ENCODE results near the gene C1orf198.

C1orf198 gene

GRCh38 chr1:230894032-230894431 is 25.7 kb upstream of the C1orf198 start:
- no peak for DNase-seq (ENCODE audit: extremely low read depth, low read depth)
- no peak overlapping the region for H3K4me3 ChIP-seq (replicated peaks; ENCODE audit: low read depth, low read length)
- no peak for TF ChIP-seq CTCF (IDR thresholded peaks at IDR 0.05; ENCODE audit: low read depth, low read length, missing control alignments)

DNA sequence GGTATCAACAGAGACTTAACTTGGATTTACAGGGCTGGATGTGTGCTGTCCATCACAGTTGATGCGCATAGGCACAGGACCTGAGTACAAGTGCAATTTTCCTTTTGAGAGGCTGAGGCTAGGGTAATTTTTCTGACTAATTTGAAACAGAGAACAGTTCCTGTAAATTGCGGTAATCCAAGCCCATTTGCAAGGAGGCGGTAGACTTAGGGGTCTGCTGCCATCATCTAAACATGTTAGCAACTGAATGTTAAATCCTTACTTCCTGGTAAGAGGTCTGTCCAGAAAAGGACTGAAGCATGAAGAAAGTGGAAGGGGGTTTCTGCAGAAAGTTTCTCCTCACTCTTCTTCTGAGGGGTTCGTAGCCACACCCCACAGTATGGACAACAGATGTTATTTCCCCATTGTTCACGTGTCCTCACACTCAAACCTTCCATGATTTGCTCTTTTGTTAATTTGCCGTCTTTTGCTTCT is 23.7 kb upstream of the C1orf198 start:
- TF ChIP-seq CTCF (IDR thresholded peaks at IDR 0.05; ENCODE audit: low read depth, low read length, missing control alignments), result no peak
- DNase-seq (ENCODE audit: extremely low read depth, low read depth), result no peak
- H3K4me3 ChIP-seq (replicated peaks; ENCODE audit: low read depth, low read length), result no peak overlapping the region

- TF ChIP-seq CTCF (IDR thresholded peaks at IDR 0.05; ENCODE audit: low read depth, low read length, missing control alignments), result no peak
- H3K4me3 ChIP-seq (replicated peaks; ENCODE audit: low read depth, low read length), result no peak overlapping the region
- DNase-seq (ENCODE audit: extremely low read depth, low read depth), result no peak
These were observed 23.1 kb upstream of the C1orf198 start for GRCh38 chr1:230891413-230891812.

GRCh38 chr1:230884646-230885045 is 16.3 kb upstream of the C1orf198 start:
- TF ChIP-seq CTCF (IDR thresholded peaks at IDR 0.05; ENCODE audit: low read depth, low read length, missing control alignments), result no peak
- no peak overlapping the region for H3K4me3 ChIP-seq (replicated peaks; ENCODE audit: low read depth, low read length)
- no peak for DNase-seq (ENCODE audit: extremely low read depth, low read depth)

GRCh38 chr1:230883967-230884366 is 15.6 kb upstream of the C1orf198 start:
- DNase-seq (ENCODE audit: extremely low read depth, low read depth), result no peak
- no peak for TF ChIP-seq CTCF (IDR thresholded peaks at IDR 0.05; ENCODE audit: low read depth, low read length, missing control alignments)
- no peak overlapping the region for H3K4me3 ChIP-seq (replicated peaks; ENCODE audit: low read depth, low read length)

GRCh38 chr1:230879778-230880177 is 11.5 kb upstream of the C1orf198 start:
- no peak overlapping the region for H3K4me3 ChIP-seq (replicated peaks; ENCODE audit: low read depth, low read length)
- no peak for DNase-seq (ENCODE audit: extremely low read depth, low read depth)
- TF ChIP-seq CTCF (IDR thresholded peaks at IDR 0.05; ENCODE audit: low read depth, low read length, missing control alignments), result no peak

DNA sequence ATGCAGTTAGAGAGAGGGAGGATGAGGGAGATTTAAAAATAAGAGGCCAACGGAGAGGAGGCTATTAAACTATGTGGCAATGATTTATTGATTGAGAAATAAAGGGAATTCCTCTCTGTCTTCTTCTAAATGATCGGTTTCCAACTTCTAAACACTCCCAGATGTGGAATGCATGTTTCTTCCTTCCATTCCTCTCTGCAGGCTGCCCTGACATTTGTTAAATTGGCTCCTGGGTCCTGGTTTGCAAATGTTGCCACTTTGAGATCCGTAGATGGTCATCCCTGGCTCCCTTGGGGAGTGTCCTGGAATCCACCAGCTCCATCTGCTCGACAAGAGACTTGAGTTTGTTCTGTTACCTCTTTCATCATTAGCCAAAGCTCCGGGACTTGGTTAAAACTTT is 10.3 kb upstream of the C1orf198 start:
- TF ChIP-seq CTCF (IDR thresholded peaks at IDR 0.05; ENCODE audit: low read depth, low read length, missing control alignments), result no peak

More for the DNA sequence above, 10.3 kb upstream of the C1orf198 start:
- H3K4me3 ChIP-seq (replicated peaks; ENCODE audit: low read depth, low read length), result no peak overlapping the region
- DNase-seq (ENCODE audit: extremely low read depth, low read depth), result peak; percentile 91
